Adipocyte (in vitro differentiated cells): ENCODE results near the gene NRCAM.

Experiments used
- DNase-seq: peaks from one replicate; pipeline ENCODE4 v3.0.0-alpha.2; 2015; ENCODE audit warnings: low read depth
- H3K27me3 ChIP-seq: replicated peaks from 2 replicates; pipeline ENCODE4 v1.7.0; 2013; ENCODE audit warnings: mild to moderate bottlenecking, low read length, moderate library complexity; ENCODE audit not compliant: control insufficient read depth, insufficient read depth
- H3K36me3 ChIP-seq: 2 replicates; pipeline ENCODE4 v1.7.0; 2013; ENCODE audit warnings: low read length, mild to moderate bottlenecking, moderate library complexity; ENCODE audit not compliant: control insufficient read depth, insufficient read depth, severe bottlenecking
- H3K4me1 ChIP-seq: 2 replicates; pipeline ENCODE4 v1.7.0; 2013; ENCODE audit warnings: mild to moderate bottlenecking, low read length, moderate library complexity; ENCODE audit not compliant: control insufficient read depth, insufficient read depth
- H3K4me3 ChIP-seq: 2 replicates; pipeline ENCODE4 v1.7.0; 2013; ENCODE audit warnings: mild to moderate bottlenecking, low read length, moderate library complexity
- H3K9ac ChIP-seq: 2 replicates; pipeline ENCODE4 v1.7.0; 2013; ENCODE audit warnings: mild to moderate bottlenecking, low read length, moderate library complexity
- H3K9me3 ChIP-seq: 2 replicates; pipeline ENCODE4 v1.7.0; 2013; ENCODE audit warnings: mild to moderate bottlenecking, low read length, moderate library complexity; ENCODE audit not compliant: control insufficient read depth

The NRCAM gene

DNA sequence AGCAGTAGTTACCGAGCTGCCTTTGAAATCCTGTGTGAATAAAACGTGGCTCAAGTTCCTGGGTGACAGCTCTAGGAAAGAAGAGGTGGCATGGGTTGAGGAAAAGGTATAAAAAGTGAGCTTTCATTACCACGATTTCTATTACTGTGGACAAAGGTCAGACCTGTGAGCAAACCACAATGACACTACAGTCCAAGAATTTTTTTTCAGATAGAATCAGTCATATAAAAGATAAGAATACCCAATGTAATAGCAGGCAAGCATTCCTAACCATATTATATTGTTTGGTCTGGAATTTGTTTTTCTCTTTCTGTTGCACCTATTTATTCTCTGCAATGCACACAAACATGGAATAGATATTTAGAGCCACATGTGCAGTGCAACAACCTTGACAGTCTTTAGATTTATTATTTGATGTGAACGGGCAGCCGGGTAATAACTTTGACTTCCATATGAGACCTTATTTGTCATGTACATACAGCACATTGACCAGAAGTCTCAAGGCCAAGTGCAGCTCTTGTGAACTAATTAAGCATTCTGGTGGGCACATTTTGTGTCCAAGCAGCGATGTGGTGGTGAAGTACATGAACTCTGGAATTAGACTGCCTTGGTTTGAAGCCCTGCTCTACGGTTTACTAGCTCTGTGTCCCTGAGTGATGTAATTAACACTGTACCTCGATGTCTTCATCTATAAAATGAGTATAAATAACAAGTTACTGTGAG lies 156.8 kb downstream of the NRCAM start:
- peaks cover 59% of the 10 kb centered on the region for H3K4me1 ChIP-seq
- H3K9ac ChIP-seq, result peak overlapping the region; percentile 25
- no peak for DNase-seq

DNA sequence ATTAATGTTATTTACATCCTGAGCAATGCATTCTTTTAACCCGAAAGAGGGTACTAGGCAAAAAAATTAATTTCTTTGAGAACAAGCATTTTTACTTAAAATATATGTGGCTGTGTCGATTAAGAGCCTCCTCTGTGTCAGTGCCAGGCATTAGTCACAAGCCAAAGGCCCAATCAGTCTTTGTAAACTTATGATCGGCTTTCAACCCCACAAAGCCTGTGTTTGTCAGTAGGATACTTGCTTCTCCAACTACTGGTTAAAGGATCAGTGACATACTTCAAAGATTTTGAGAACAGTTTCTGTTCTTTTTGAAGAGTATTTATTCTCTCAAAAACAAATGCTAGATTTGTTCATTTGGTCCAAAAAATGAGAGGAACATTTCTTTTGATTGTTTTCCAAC lies 159.3 kb downstream of the NRCAM start:
- DNase-seq, result no peak
- Histone ChIP-seq H3K9ac (no peak overlapping the region), H3K36me3 (peaks cover 14% of the 10 kb centered on the region), H3K4me3 (no peak overlapping the region), H3K27me3 (no peaks in the 10 kb centered on the region), H3K9me3 (no peaks in the 10 kb centered on the region), H3K4me1 (peaks cover 53% of the 10 kb centered on the region)

More for the DNA sequence above, 156.8 kb downstream of the NRCAM start:
- no peaks in the 10 kb centered on the region for H3K27me3 ChIP-seq
- no peaks in the 10 kb centered on the region for H3K9me3 ChIP-seq
- H3K36me3 ChIP-seq, result peaks cover 14% of the 10 kb centered on the region
- peak overlapping the region; percentile 11 for H3K4me3 ChIP-seq

DNA sequence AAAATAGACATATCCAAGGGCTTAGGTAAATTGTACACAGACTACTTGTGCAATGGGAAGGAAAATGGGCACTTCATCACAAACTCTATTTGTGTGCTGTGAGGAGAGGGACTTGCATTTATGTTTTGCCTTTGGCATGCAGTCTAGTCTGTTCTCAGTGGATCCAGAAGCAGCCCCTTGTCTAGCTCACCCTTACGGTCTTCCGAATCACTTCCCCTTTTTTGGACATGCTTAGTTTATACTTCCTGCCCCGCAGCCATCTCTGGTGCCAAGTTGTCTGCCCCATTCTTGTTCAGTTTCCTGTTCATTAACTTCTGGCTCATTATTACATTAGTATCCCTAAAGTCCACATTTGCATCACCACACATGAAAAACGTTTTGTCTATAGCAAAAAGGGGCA lies 161.6 kb downstream of the NRCAM start:
- Histone ChIP-seq H3K9me3 (no peaks in the 10 kb centered on the region), H3K36me3 (peaks cover 14% of the 10 kb centered on the region), H3K9ac (no peak overlapping the region), H3K4me1 (peaks cover 51% of the 10 kb centered on the region), H3K27me3 (no peaks in the 10 kb centered on the region), H3K4me3 (no peak overlapping the region)
- no peak for DNase-seq

DNA sequence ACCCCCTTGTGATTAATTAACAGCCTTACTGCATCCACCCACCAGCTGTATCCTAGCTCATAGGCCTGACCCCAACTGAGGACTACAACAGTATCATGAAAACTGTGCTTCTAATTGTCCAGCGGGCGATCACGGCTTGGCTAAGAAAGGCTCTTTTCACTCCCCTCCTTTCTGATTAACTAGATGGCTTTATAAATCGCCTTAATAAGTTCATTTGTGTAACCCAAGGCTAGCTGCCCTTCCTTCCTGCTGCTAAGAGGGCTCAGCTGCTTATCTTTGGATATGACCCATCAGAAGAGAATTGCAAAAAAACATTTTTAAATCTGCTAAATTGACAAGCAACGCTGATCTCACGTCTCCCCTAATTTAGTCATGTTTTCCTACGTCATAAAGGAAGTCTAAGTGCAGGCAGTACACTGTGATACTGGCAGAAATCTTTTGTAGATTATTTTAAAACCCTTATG lies 163.1 kb downstream of the NRCAM start:
- H3K36me3 ChIP-seq, result peaks cover 14% of the 10 kb centered on the region
- no peaks in the 10 kb centered on the region for H3K27me3 ChIP-seq
- DNase-seq, result no peak
- H3K4me3 ChIP-seq, result no peak overlapping the region
- peaks cover 42% of the 10 kb centered on the region for H3K4me1 ChIP-seq
- no peak overlapping the region for H3K9ac ChIP-seq
- no peaks in the 10 kb centered on the region for H3K9me3 ChIP-seq

DNA sequence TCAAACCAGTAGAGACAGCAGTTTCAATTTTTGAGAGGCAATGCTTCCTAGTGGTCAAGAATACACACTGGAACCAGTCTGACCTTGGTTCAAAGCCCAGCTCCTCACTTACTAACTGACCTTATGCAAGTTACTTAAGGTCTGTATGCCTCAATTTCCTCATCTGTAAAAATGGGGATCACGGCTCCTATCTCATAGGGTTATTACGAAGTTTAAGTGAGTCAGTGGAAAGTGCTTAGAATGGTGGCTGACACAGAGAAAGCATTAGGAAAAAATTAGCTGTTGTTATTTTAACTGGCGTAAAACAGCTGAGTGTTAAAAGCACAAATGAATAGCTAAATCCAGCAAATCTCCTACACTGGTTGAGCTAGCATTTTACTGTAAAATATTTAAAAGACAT lies 163.7 kb downstream of the NRCAM start:
- DNase-seq, result no peak
- H3K9ac ChIP-seq, result peak overlapping the region; percentile 16
- no peaks in the 10 kb centered on the region for H3K27me3 ChIP-seq
- H3K36me3 ChIP-seq, result peaks cover 12% of the 10 kb centered on the region
- no peaks in the 10 kb centered on the region for H3K9me3 ChIP-seq
- peak overlapping the region; percentile 7 for H3K4me3 ChIP-seq
- peaks cover 42% of the 10 kb centered on the region for H3K4me1 ChIP-seq

DNA sequence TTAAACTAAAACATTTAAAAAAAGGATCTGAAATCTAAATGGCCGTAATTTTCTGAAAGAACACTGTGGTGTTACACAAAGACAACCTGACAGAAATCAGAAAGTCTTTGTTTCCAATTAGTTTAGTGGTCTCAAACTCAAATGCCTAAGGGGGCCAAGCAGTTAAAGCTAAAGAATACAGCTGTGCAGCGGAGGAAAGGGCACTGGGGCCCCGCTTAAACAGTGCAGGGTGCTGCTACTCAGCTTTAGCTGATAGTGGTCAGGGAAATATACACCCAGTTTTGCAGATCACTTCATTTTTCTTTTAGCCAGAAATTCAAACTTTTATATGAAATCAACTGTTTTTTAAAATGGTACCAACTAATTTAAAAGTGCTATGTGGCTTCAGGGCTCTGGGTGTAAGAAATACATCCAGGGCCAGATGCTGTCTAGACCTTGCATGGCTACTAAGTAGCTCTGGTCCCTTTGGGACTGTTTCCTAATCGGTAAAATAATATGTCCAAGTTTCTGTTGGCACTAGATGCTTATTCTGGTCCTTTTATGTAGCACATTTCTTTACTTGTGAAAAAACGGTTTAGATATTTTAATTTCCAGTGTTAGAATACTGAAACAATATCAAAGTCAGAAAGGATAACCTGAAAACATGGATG lies 164.3 kb downstream of the NRCAM start:
- Histone ChIP-seq H3K9me3 (no peaks in the 10 kb centered on the region), H3K4me1 (peaks cover 39% of the 10 kb centered on the region), H3K9ac (peak overlapping the region; percentile 16), H3K4me3 (peak overlapping the region; percentile 7), H3K27me3 (no peaks in the 10 kb centered on the region), H3K36me3 (peaks cover 5% of the 10 kb centered on the region)
- no peak for DNase-seq

DNA sequence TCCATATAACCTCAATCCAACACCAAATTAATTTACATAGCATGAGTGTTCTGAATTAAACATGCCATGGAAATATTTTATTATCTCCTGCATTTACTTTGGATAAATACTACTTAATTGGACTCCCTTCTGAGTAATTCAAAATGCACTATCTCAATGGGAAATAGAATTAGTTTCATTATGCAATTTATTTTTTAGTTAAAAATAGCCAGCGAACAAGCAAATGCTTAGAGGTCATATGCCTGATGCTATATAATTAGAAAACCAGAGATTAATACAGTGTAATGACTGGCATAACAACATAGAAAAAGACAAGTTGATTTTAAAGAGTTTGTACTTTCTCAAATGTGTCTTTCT lies 165.1 kb downstream of the NRCAM start:
- peaks cover 36% of the 10 kb centered on the region for H3K4me1 ChIP-seq
- DNase-seq, result no peak
- H3K9me3 ChIP-seq, result no peaks in the 10 kb centered on the region
- no peaks in the 10 kb centered on the region for H3K27me3 ChIP-seq
- peaks cover 4% of the 10 kb centered on the region for H3K36me3 ChIP-seq
- peak overlapping the region; percentile 35 for H3K9ac ChIP-seq
- peak overlapping the region; percentile 26 for H3K4me3 ChIP-seq

DNA sequence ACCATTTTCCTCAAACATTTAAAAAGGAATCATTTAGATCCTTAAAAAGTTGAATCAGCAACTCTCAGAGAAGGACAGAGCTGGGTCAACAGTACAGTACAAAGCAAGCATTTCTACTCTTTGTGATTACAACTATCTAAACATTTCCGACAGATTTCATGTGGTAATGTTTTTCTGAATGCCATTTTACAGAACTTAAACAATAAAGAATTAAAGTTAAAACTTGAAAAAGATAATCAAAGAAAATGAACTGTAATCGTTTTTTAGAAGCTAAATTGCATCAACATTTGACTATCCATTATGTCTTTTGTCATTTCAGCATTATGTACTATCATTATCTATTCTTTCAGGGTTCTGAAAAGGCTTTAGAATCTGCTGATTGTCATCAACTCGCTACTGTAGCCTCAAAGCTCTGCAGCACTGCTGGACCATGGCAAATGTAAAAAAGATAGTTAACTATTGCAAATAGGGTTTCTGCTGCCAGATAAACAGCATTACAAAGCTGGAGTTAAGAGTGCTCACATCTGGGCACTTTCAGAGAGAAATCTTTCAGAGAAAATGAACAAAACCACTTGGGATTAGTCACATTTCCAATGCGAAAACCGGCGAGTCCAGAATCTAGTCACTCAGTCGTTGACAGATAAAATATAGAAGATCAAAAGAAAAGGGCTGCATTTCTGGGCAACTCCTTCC lies 165.6 kb downstream of the NRCAM start:
- Histone ChIP-seq H3K27me3 (no peaks in the 10 kb centered on the region), H3K4me3 (peak overlapping the region; percentile 26), H3K4me1 (peaks cover 36% of the 10 kb centered on the region), H3K36me3 (peaks cover 2% of the 10 kb centered on the region), H3K9me3 (no peaks in the 10 kb centered on the region), H3K9ac (peak overlapping the region; percentile 35)
- no peak for DNase-seq

DNA sequence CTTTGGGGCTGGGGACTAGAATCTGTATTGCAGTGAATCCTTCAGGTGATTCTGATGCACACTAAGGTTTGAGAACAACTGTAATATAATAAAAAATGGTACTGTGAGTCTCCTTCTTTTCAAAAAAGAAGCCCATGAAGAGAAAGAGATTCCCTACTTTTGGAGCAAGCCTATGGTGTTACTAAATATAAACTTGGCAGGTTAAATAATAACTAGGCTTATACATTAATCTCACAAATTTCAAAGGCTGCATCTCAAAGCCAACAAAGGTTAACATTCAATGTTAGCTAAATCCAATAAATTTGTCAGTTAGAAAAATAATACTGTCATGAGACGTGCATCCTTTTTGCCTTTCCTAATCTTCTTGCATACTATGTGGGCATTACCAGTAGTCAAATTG lies 166.4 kb downstream of the NRCAM start:
- no peak overlapping the region for H3K4me3 ChIP-seq
- H3K4me1 ChIP-seq, result peaks cover 40% of the 10 kb centered on the region
- H3K36me3 ChIP-seq, result no peaks in the 10 kb centered on the region
- DNase-seq, result no peak
- no peak overlapping the region for H3K9ac ChIP-seq
- no peaks in the 10 kb centered on the region for H3K9me3 ChIP-seq
- no peaks in the 10 kb centered on the region for H3K27me3 ChIP-seq

DNA sequence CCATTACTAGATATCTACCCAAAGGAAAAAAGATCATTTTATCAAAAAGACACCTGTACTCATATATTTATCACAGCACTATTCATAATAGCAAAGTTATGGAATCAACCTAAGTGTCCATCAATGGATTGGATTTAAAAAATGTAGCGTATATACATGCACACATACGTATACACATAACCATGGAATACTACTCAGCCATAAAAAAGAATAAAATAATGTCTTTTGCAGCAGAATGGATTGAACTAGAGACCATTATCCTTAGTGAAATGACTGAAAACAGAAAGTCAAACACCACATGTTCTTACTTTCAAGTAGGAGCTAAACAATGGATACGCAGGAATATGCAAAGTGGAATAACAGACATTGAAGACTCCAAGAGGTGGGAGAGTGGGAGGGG lies 168.4 kb downstream of the NRCAM start:
- DNase-seq, result no peak
- no peaks in the 10 kb centered on the region for H3K36me3 ChIP-seq
- no peaks in the 10 kb centered on the region for H3K27me3 ChIP-seq
- H3K9me3 ChIP-seq, result no peaks in the 10 kb centered on the region
- H3K9ac ChIP-seq, result no peak overlapping the region
- no peak overlapping the region for H3K4me3 ChIP-seq
- H3K4me1 ChIP-seq, result peaks cover 39% of the 10 kb centered on the region

DNA sequence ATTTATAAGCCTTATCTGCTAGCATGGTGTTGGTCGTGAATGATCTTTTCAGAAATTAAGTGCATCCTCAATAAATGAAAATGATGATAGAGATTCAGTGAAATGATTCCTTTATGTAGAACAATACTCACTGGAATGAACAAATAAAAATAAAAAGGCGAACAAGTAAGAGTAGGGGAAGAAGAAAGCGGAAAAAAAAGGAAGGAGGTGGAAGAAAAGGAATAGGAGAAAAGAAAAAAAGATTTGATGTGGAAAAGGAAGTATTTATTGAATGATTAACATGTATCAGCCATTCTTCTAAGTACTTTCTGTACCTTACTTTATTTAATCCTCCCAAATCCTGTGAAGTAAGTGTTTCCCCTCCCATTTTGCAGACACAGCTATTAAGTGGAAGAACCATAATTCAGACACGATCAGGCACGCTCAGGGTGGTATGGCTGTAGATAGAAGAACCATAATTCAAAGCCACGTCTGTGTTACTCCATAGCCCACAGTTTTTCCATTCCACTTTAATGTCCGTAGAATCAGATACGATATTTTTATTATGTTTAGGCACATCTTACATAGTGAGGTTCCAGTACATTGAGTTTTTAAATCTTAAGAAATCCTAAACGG lies 169.8 kb downstream of the NRCAM start:
- Histone ChIP-seq H3K27me3 (no peaks in the 10 kb centered on the region), H3K9ac (no peak overlapping the region), H3K36me3 (no peaks in the 10 kb centered on the region), H3K9me3 (no peaks in the 10 kb centered on the region), H3K4me3 (no peak overlapping the region), H3K4me1 (peaks cover 28% of the 10 kb centered on the region)
- DNase-seq, result no peak
